ENCODE results near the gene DCANP1.
A peak's percentile ranks its signal among the peaks of the same experiment; 100 is the strongest.

Gene DCANP1

GRCh38 chr5:135437422-135437795, 9.7 kb downstream of the DCANP1 start:
- Histone ChIP-seq H2BK5ac (ENCODE audit: low read length) (no peak overlapping the region), H2BK120ac (ENCODE audit: low read depth, low read length) (no peak overlapping the region), H3K18ac (ENCODE audit: low read length) (no peak overlapping the region), H3K27ac (ENCODE audit: low read depth, low read length) (no peak overlapping the region), H3K4ac (ENCODE audit: low read depth, low read length) (no peak overlapping the region), H3K79me1 (ENCODE audit: low read length) (no peaks in the 10 kb centered on the region), H3K4me2 (ENCODE audit: low read length) (no peak overlapping the region), H3K56ac (ENCODE audit: low read length) (no peak overlapping the region), H3K9ac (ENCODE audit: low read length) (no peak overlapping the region), H3K4me1 (ENCODE audit: control insufficient read depth, low read depth, low read length) (peaks cover 2% of the 10 kb centered on the region), H4K8ac (ENCODE audit: low read depth, low read length) (no peak overlapping the region), H3K79me2 (ENCODE audit: control insufficient read depth, insufficient read depth, low read length) (no peaks in the 10 kb centered on the region), H2AK5ac (ENCODE audit: low read length) (no peak overlapping the region), H3K27me3 (ENCODE audit: insufficient read depth, low read length, poor library complexity) (no peaks in the 10 kb centered on the region), H2BK15ac (replicated peaks; ENCODE audit: low read depth) (no peak overlapping the region), H4K5ac (ENCODE audit: low read length) (no peak overlapping the region), H3K36me3 (ENCODE audit: control insufficient read depth, insufficient read depth, low read length) (no peaks in the 10 kb centered on the region), H3K23ac (ENCODE audit: low read length) (no peak overlapping the region), H3K4me3 (ENCODE audit: low read length) (no peak overlapping the region)
- no CpG with 5 or more reads among the region's 7 CpGs for WGBS (ENCODE audit: extremely low coverage, insufficient coverage, low lambda C conversion rate)
- no peak for DNase-seq

GRCh38 chr5:135436951-135437418, 10.2 kb downstream of the DCANP1 start:
- Histone ChIP-seq H3K9ac (ENCODE audit: low read length) (no peak overlapping the region), H3K27me3 (ENCODE audit: insufficient read depth, low read length, poor library complexity) (no peaks in the 10 kb centered on the region), H3K27ac (ENCODE audit: low read depth, low read length) (no peak overlapping the region)

GRCh38 chr5:135435467-135436330, 11.4 kb downstream of the DCANP1 start:
- DNase-seq = no peak
- no CpG with 5 or more reads among the region's 9 CpGs for WGBS (ENCODE audit: extremely low coverage, insufficient coverage, low lambda C conversion rate)
- Histone ChIP-seq H3K4me3 (ENCODE audit: low read length) (no peak overlapping the region), H2BK120ac (ENCODE audit: low read depth, low read length) (no peak overlapping the region), H3K4me2 (ENCODE audit: low read length) (no peak overlapping the region), H3K18ac (ENCODE audit: low read length) (no peak overlapping the region), H3K27ac (ENCODE audit: low read depth, low read length) (no peak overlapping the region), H2AK5ac (ENCODE audit: low read length) (no peak overlapping the region), H2BK15ac (replicated peaks; ENCODE audit: low read depth) (no peak overlapping the region), H3K79me1 (ENCODE audit: low read length) (no peaks in the 10 kb centered on the region), H3K23ac (ENCODE audit: low read length) (no peak overlapping the region), H3K27me3 (ENCODE audit: insufficient read depth, low read length, poor library complexity) (no peaks in the 10 kb centered on the region), H3K4me1 (ENCODE audit: control insufficient read depth, low read depth, low read length) (peaks cover 2% of the 10 kb centered on the region), H3K79me2 (ENCODE audit: control insufficient read depth, insufficient read depth, low read length) (no peaks in the 10 kb centered on the region), H4K8ac (ENCODE audit: low read depth, low read length) (no peak overlapping the region), H3K56ac (ENCODE audit: low read length) (no peak overlapping the region), H2BK5ac (ENCODE audit: low read length) (no peak overlapping the region), H4K5ac (ENCODE audit: low read length) (no peak overlapping the region), H3K36me3 (ENCODE audit: control insufficient read depth, insufficient read depth, low read length) (no peaks in the 10 kb centered on the region), H3K9ac (ENCODE audit: low read length) (no peak overlapping the region), H3K4ac (ENCODE audit: low read depth, low read length) (no peak overlapping the region)

More at GRCh38 chr5:135436951-135437418, 10.2 kb downstream of the DCANP1 start:
- Histone ChIP-seq H4K8ac (ENCODE audit: low read depth, low read length) (no peak overlapping the region), H3K56ac (ENCODE audit: low read length) (no peak overlapping the region), H2BK5ac (ENCODE audit: low read length) (no peak overlapping the region), H3K79me1 (ENCODE audit: low read length) (no peaks in the 10 kb centered on the region), H2AK5ac (ENCODE audit: low read length) (no peak overlapping the region), H3K23ac (ENCODE audit: low read length) (no peak overlapping the region), H3K4me3 (ENCODE audit: low read length) (no peak overlapping the region), H3K36me3 (ENCODE audit: control insufficient read depth, insufficient read depth, low read length) (no peaks in the 10 kb centered on the region), H2BK120ac (ENCODE audit: low read depth, low read length) (no peak overlapping the region), H3K79me2 (ENCODE audit: control insufficient read depth, insufficient read depth, low read length) (no peaks in the 10 kb centered on the region), H2BK15ac (replicated peaks; ENCODE audit: low read depth) (no peak overlapping the region), H3K4ac (ENCODE audit: low read depth, low read length) (no peak overlapping the region), H3K4me2 (ENCODE audit: low read length) (no peak overlapping the region), H3K18ac (ENCODE audit: low read length) (no peak overlapping the region), H3K4me1 (ENCODE audit: control insufficient read depth, low read depth, low read length) (peaks cover 2% of the 10 kb centered on the region), H4K5ac (ENCODE audit: low read length) (no peak overlapping the region)
- no peak for DNase-seq
- WGBS (ENCODE audit: extremely low coverage, insufficient coverage, low lambda C conversion rate) = no CpG with 5 or more reads among the region's 7 CpGs

- Histone ChIP-seq H2BK120ac (ENCODE audit: low read depth, low read length) (no peak overlapping the region), H3K23ac (ENCODE audit: low read length) (no peak overlapping the region), H4K8ac (ENCODE audit: low read depth, low read length) (no peak overlapping the region), H3K27me3 (ENCODE audit: insufficient read depth, low read length, poor library complexity) (no peaks in the 10 kb centered on the region), H3K4me1 (ENCODE audit: control insufficient read depth, low read depth, low read length) (peaks cover 2% of the 10 kb centered on the region), H3K4ac (ENCODE audit: low read depth, low read length) (no peak overlapping the region), H3K4me2 (ENCODE audit: low read length) (no peak overlapping the region), H2BK15ac (replicated peaks; ENCODE audit: low read depth) (no peak overlapping the region), H3K4me3 (ENCODE audit: low read length) (no peak overlapping the region), H3K9ac (ENCODE audit: low read length) (no peak overlapping the region), H2AK5ac (ENCODE audit: low read length) (no peak overlapping the region), H3K79me2 (ENCODE audit: control insufficient read depth, insufficient read depth, low read length) (no peaks in the 10 kb centered on the region), H3K79me1 (ENCODE audit: low read length) (no peaks in the 10 kb centered on the region), H2BK5ac (ENCODE audit: low read length) (no peak overlapping the region), H3K36me3 (ENCODE audit: control insufficient read depth, insufficient read depth, low read length) (no peaks in the 10 kb centered on the region), H4K5ac (ENCODE audit: low read length) (no peak overlapping the region), H3K27ac (ENCODE audit: low read depth, low read length) (no peak overlapping the region), H3K18ac (ENCODE audit: low read length) (no peak overlapping the region), H3K56ac (ENCODE audit: low read length) (peak overlapping the region; percentile 37)
- WGBS (ENCODE audit: extremely low coverage, insufficient coverage, low lambda C conversion rate) = no CpG with 5 or more reads among the region's 24 CpGs
- DNase-seq = no peak
Measured at GRCh38 chr5:135434591-135435466, 12.3 kb downstream of the DCANP1 start.

- Histone ChIP-seq H3K27ac (ENCODE audit: low read depth, low read length) (no peak overlapping the region), H3K18ac (ENCODE audit: low read length) (no peak overlapping the region), H2BK5ac (ENCODE audit: low read length) (no peak overlapping the region), H3K23ac (ENCODE audit: low read length) (no peak overlapping the region), H2AK5ac (ENCODE audit: low read length) (no peak overlapping the region), H3K4me2 (ENCODE audit: low read length) (no peak overlapping the region), H4K8ac (ENCODE audit: low read depth, low read length) (no peak overlapping the region), H3K4ac (ENCODE audit: low read depth, low read length) (no peak overlapping the region), H3K4me3 (ENCODE audit: low read length) (no peak overlapping the region), H3K79me1 (ENCODE audit: low read length) (no peaks in the 10 kb centered on the region), H3K9ac (ENCODE audit: low read length) (no peak overlapping the region), H2BK120ac (ENCODE audit: low read depth, low read length) (no peak overlapping the region), H4K5ac (ENCODE audit: low read length) (no peak overlapping the region), H3K79me2 (ENCODE audit: control insufficient read depth, insufficient read depth, low read length) (no peaks in the 10 kb centered on the region), H3K56ac (ENCODE audit: low read length) (peak overlapping the region; percentile 37), H3K36me3 (ENCODE audit: control insufficient read depth, insufficient read depth, low read length) (no peaks in the 10 kb centered on the region), H3K4me1 (ENCODE audit: control insufficient read depth, low read depth, low read length) (peaks cover 2% of the 10 kb centered on the region), H2BK15ac (replicated peaks; ENCODE audit: low read depth) (no peak overlapping the region), H3K27me3 (ENCODE audit: insufficient read depth, low read length, poor library complexity) (no peaks in the 10 kb centered on the region)
- WGBS (ENCODE audit: extremely low coverage, insufficient coverage, low lambda C conversion rate) = no CpG with 5 or more reads among the region's 12 CpGs
- peak; percentile 51 for DNase-seq
Measured at GRCh38 chr5:135433681-135434426, 13.3 kb downstream of the DCANP1 start.

Measured in mesendoderm (in vitro differentiated cells).